ENCODE data around the gene RIMBP3C. TPM values are rescaled to one million over a fixed set of nuclear protein-coding genes. Genes with fewer than 3 reads are reported as not detected.

The RIMBP3C gene
- total and polyA plus RNA-seq, 10 of the 15 experiments (the other 5 are each of a cell fraction or from before 2014, with no cell fraction given), result 0.03 to 0.23 (median 0.08) TPM; not detected in 4

GRCh38 chr22:21564411-21564810, 13.2 kb upstream of the RIMBP3C start:
- no peaks in the 10 kb centered on the region for H4K20me1 ChIP-seq (ENCODE audit: control insufficient read depth, insufficient read depth)
- no peak for FAIRE-seq
- intact Hi-C loops (cut with micrococcal nuclease; ENCODE audit: unreplicated experiment) (no loop called here), in situ Hi-C loops (cut with MboI) (no loop called here)
- no peak for DNase-seq (ENCODE audit: low read depth, low spot score)
- RAD21 ChIA-PET (ENCODE audit: unreplicated experiment), result no interaction called here
- CTCF ChIA-PET, result no interaction called here
- no peak overlapping the region for H3K4me3 ChIP-seq
- TF ChIP-seq ZNF217 (IDR thresholded peaks at IDR 0.05) (no peak), ASH2L (IDR thresholded peaks at IDR 0.05; ENCODE audit: borderline replicate concordance, low read depth) (no peak), CHD4 (IDR thresholded peaks at IDR 0.05) (no peak), KAT2A (conservative IDR thresholded peaks at IDR 0.05; ENCODE audit: control insufficient read depth, low read depth, low read length) (no peak), MEF2B (IDR thresholded peaks at IDR 0.05; ENCODE audit: partially characterized antibody, poor library complexity, severe bottlenecking) (no peak), CREB1 (IDR thresholded peaks at IDR 0.05; ENCODE audit: low read depth) (no peak), ATF7 (IDR thresholded peaks at IDR 0.05; ENCODE audit: low read depth) (no peak), SMAD5 (IDR thresholded peaks at IDR 0.05; ENCODE audit: low read depth) (no peak), SMC3 (IDR thresholded peaks at IDR 0.05; ENCODE audit: borderline replicate concordance, low read length) (no peak), SUPT20H (IDR thresholded peaks at IDR 0.05; ENCODE audit: borderline replicate concordance, control insufficient read depth, low read depth, low read length) (no peak), NFIC (IDR thresholded peaks at IDR 0.05; ENCODE audit: low read depth, low read length) (no peak), PKNOX1 (IDR thresholded peaks at IDR 0.05) (no peak), IKZF2 (IDR thresholded peaks at IDR 0.05) (no peak), BHLHE40 (IDR thresholded peaks at IDR 0.05; ENCODE audit: borderline replicate concordance in 1 of 2, low read depth in 2 of 2, low read length in 1 of 2) (no peak), RCOR1 (conservative IDR thresholded peaks at IDR 0.05; ENCODE audit: low read depth, low read length) (no peak)
- TF ChIP-seq, protein P1, sequence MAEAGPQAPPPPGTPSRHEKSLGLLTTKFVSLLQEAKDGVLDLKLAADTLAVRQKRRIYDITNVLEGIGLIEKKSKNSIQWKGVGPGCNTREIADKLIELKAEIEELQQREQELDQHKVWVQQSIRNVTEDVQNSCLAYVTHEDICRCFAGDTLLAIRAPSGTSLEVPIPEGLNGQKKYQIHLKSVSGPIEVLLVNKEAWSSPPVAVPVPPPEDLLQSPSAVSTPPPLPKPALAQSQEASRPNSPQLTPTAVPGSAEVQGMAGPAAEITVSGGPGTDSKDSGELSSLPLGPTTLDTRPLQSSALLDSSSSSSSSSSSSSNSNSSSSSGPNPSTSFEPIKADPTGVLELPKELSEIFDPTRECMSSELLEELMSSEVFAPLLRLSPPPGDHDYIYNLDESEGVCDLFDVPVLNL (IDR thresholded peaks at IDR 0.05; ENCODE audit: low read depth, low read length), result no peak
- POLR2A ChIA-PET, result interaction anchor here (0.5 kb wide), 1 partner anchor 83 kb away, joined by 4 read pairs; no protein-coding TSS in a partner anchor
- H3K36me3 ChIP-seq (ENCODE audit: control insufficient read depth in 2 of 2, insufficient read depth in 2 of 2, low read length in 1 of 2), result no peaks in the 10 kb centered on the region
- no peaks in the 10 kb centered on the region for H3K4me1 ChIP-seq (ENCODE audit: control insufficient read depth, insufficient read depth, low read length)
- no peak overlapping the region for H3K4me2 ChIP-seq (ENCODE audit: control insufficient read depth, insufficient read depth)
- H3K27me3 ChIP-seq (replicated peaks in 1 of 2; ENCODE audit: control insufficient read depth in 2 of 2, insufficient read depth in 2 of 2, low read length in 1 of 2), result no peaks in the 10 kb centered on the region
- H3K9ac ChIP-seq (ENCODE audit: control insufficient read depth, insufficient read depth, low read length), result no peak overlapping the region
- no peaks in the 10 kb centered on the region for H3K9me3 ChIP-seq (replicated peaks; ENCODE audit: control insufficient read depth, insufficient read depth, low read length)
- 97% methylated on average over 6 of the region's 6 CpGs for WGBS (ENCODE audit: insufficient coverage, insufficient replicate concordance, low lambda C conversion rate, missing lambda C conversion rate)
- ATAC-seq, result no peak
- SMC1A ChIA-PET (ENCODE audit: uncharacterized antibody, unreplicated experiment), result no interaction called here
- BruUV-seq (replicated peaks), result no TSS peak
- H3K27ac ChIP-seq (ENCODE audit: control insufficient read depth, insufficient read depth), result no peak overlapping the region
- no peak overlapping the region for H2AFZ ChIP-seq (ENCODE audit: control insufficient read depth, low read depth, low read length)
- H3K79me2 ChIP-seq (ENCODE audit: control insufficient read depth, insufficient read depth, low read length), result peaks cover 21% of the 10 kb centered on the region

All from GM12878 (cell line).